Stimulated activated CD4-positive, alpha-beta T cell treated with anti-CD3 and anti-CD28 coated beads, TNF-alpha, amount 100 ng/mL, for 48 hours (primary cell): ENCODE results near the gene IL17RB.
A peak's percentile ranks its signal among the peaks of the same experiment; 100 is the strongest.

Source experiments
- DNase-seq, 3 donors: peaks; one replicate each; pipeline ENCODE4 v3.0.0-alpha.2; 2020; ENCODE audit warnings: low read depth in 3 of 3

IL17RB gene, protein sequence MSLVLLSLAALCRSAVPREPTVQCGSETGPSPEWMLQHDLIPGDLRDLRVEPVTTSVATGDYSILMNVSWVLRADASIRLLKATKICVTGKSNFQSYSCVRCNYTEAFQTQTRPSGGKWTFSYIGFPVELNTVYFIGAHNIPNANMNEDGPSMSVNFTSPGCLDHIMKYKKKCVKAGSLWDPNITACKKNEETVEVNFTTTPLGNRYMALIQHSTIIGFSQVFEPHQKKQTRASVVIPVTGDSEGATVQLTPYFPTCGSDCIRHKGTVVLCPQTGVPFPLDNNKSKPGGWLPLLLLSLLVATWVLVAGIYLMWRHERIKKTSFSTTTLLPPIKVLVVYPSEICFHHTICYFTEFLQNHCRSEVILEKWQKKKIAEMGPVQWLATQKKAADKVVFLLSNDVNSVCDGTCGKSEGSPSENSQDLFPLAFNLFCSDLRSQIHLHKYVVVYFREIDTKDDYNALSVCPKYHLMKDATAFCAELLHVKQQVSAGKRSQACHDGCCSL

DNA sequence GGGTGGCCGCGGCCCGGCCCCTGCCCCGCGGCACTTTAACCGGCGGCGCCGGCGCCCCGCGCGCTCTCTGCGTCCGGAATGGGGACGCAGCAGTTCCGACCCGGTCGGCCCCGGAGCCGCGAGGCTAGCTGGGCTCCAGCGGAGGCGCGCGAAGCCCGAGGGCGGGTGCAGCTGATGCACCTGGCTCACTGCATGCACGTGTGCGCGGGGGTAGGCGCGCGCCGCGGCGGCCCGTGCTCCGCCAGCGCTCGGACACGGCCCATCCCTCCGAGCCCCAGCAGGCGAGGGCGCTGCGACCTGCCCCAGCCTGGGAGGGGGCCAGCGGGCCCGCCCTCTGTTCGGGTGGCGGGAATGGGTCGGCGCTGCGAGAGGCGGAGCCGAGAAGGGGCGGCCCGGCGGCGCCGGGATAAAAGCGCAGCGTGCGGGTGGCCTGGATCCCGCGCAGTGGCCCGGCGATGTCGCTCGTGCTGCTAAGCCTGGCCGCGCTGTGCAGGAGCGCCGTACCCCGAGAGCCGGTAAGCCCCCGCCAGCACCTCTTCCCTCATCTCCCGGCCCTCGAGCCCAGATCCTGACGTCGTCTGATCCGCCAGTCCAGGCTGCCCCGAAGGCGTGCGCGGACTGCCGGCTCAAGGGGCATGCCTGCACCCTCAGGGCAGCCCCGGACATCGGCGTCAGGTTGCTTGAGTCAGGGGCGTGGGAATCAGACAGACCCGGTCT is at the start of gene IL17RB, which contains the start of gene CHDH:
TSS of gene IL17RB (plus strand) at position 435 of the 717 bp plus-strand sequence. CDS start at position 456, 21 bp downstream.
TSS of gene CHDH (minus strand) at position 286 of the 717 bp plus-strand sequence. CDS start 22,411 bp downstream, outside the sequence.
- peak in 1 of 3 donors; percentile 21 for DNase-seq

DNA sequence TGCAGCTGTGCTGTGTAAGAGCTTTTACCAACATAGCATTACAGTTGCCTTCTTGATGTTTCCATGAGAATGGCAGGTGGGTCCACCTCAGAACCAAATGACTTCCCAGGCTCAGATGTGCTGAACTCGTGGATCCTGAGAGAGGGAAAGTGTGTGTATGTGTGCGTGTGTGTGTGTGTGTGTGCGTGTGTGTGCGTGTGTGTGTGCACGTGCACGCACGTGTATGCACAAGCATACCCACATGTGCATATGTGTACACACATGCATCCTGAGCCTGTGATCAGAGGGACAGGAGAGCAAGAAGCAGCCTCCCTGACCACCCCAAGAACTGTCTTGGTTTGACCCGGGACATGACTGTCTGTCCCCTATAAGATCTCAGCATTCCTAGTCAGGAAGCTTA is 48.2 kb upstream of the IL17RB start:
- DNase-seq: no peak

DNA sequence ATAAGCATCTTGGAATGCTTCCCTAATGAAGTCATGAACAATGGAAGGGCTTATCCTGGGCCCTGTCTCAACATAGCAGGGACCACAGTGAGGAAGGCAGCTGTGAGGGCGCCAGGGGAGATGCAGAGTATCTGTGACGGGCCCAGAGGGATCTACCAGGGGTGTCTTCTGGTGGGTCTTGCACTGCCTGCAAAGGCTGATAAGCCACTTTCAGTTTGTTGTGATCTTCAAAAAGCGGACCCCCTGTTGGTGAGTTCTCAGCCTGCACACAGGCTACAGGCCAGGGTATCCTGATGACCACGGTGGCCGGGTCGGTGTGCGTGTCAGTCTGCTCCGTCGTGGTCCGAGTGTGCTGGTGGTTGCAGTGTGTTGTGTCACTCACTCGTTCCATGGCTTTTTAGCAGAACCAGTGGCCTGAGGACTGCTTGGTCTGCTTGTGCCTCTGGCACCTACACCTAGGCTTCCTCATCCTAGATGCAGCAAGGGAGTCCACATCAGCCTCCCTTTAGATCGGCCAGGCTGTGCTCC is 47.0 kb upstream of the IL17RB start:
- no peak for DNase-seq

DNA sequence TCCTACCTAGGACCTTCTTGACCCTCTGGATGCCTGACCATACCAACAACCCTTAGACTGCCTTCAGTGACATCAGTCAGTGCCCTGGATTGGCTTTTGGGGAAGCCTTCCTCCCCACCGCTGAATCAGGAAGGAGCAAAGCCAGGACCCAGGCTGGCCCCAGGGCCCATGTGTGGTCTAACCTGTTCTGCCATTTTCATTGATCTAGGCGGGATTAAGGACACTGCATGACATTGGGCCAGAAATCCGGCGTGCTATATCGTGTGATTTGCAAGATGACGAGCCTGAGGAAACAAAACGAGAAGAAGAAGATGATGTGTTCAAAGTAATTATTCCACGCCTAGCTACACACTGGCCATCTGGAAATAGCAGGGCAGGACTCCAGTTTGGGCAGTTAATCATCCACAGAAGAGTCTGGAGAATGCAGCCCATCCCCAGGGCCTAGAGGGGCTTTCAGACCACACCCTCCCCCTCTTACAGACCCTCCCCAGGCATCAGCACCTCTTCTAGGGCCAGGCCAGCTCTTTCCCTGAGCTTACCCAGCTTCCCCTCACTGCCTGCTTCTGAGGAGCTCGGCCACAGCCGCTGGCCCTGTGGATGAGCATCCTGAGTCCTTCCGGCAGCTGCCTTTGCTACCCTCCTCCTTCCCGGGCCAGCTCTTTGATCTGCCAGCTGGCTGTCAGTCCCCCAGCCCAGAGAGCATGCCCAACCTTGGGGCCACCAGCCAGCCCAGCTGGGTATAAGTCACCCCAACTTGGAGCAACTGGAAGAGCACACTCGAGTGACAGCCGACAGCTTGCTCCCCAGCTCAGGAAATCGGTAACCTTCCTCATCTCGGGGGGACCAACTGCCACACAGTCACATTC is 46.1 kb upstream of the IL17RB start:
- DNase-seq: no peak

DNA sequence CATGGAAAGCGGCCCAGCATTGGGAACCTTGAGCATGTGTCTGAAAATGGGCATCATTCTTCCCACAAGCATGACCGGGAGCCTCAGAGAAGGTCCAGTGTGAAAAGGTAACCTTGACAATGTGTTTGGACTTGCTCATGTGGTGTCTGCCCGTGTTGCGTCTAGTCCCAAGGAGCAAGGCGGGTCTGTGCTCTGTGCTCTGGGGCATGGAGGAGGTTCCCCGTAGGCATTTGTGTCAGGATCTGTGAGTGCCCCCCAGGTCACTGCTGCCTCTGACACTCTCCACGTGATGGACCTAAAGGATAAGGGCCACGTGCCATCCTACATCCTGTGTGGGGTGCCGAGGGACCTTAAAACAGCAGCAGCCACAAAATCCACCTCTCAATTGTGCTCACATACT is 45.0 kb upstream of the IL17RB start:
- DNase-seq: no peak

DNA sequence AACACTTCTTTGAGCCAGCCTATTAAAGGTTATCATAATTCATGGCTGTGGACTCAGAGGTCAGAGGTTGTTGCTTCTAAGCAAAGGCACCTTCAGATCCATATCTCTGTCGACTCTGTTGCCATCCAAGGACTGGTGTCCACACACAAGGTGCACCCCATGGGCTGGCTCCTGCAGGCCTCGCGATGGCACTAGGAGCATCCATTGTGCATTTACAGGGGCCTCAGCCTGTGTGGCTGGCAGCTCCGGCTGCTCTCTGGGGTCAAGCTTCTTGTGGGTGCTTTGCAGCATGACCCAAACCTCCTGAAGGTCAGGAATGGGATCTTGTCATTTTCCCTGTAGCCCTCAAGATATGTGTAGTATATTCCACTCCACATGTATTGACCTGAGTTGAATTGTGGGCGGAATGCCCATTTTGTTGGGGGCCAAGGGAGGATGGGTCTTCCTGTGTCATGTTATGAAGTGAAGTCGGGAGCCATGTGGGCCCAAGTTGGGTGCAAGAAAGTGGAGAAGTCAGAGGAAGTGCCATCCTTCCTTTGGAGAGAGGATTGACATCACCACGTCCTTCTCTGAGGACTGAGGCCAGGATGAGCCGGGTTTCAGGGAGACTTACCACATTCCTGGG is 44.0 kb upstream of the IL17RB start:
- DNase-seq: no peak

DNA sequence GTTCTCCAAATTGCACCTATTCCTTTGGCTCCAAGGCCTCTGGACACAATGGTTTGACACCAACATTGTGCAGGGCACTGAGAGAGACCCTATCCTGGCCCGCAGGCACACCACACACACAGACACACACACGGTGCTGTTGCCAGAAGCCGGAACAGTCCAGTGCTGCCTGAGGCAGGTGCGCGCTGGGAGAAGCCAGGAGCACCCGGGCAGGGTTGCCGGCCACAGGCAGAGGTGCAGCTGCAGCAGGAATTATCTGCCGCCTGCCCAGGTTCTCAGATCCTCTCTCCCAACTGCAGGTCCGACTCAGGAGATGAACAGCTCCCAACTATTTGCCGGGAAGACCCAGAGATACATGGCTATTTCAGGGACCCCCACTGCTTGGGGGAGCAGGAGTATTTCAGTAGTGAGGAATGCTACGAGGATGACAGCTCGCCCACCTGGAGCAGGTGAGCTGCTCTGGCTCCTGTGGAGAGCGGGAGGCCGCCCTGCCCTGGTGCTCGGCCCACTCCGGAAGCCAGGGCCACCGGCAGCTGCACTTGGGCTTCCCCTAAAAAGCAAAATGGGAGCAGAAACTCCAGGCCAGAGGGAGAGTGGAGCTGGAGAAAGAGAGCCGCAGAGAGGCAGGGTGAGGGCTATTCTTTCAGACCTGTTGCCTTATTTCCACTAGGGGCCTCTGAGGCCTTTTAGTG is 43.1 kb upstream of the IL17RB start:
- DNase-seq: no peak

DNA sequence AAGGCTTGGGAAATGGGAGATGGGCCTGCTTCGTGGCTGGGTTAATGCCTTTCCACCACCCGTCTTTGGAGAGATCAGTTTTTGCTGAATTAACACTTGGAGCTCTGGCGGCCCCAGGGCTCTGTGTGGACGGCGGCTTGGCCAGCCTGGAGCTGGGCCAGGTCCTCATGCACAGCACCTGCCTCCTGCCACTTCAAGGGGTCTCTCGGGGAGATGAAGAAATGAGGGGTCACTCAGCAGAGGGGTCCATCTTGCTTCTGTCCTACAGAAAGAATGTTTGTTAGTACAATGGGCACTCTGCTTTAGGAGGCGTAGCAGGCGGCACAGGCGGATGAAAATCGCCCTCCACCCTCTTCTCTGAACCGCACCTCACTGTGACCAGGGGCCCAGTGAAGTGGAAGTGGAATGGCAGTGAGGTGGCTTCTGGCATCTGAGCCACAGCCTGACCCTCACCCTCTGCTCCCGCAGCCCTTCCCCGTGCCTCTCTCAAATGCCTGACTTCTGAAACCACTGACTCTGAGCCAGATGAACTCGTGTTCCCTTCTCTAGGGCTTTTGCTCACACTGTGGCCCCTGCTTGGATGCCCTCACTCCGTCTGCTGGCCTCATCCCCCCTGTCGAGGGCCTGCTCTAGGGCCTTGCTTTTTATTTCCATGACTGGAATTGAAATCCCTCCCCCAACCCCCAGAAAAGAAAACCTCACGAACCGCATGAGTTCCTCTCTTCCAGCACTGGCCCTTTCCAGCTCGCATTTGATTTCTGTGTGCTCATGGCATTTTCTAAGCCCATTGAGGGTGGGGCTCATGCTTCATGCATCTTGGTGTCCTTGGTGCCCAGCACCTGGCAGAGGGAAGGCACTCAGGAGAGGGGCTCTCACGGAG is 42.3 kb upstream of the IL17RB start:
- no peak for DNase-seq

DNA sequence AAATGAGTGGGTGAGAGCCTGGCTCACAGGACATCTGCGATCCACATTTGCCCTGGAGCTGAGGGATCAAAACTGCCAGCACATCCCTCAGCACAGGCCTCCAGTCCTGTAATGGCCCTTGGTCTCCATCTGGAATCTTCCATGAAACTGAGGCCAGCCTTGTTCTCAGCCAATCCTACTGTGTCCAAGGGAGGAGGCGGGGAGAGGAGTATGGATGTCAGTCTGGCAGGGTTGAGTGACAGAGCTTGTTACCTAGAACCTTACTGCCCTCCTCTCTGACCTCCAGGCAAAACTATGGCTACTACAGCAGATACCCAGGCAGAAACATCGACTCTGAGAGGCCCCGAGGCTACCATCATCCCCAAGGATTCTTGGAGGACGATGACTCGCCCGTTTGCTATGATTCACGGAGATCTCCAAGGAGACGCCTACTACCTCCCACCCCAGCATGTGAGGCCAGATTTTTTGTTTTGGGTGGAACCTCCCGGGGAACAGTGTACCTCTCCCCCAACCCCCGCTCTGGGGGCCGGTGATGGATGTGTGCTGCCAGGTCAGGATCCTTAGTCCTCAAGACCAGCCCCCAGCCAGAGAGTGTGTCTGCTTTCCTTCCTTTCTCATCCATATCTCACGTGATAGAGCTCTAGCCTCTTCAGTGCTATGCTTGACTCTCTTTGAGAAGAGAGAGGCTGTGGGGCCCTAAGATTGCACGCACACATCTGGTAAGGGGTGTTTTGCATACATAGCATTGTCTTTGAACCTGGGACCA is 41.5 kb upstream of the IL17RB start:
- no peak for DNase-seq

DNA sequence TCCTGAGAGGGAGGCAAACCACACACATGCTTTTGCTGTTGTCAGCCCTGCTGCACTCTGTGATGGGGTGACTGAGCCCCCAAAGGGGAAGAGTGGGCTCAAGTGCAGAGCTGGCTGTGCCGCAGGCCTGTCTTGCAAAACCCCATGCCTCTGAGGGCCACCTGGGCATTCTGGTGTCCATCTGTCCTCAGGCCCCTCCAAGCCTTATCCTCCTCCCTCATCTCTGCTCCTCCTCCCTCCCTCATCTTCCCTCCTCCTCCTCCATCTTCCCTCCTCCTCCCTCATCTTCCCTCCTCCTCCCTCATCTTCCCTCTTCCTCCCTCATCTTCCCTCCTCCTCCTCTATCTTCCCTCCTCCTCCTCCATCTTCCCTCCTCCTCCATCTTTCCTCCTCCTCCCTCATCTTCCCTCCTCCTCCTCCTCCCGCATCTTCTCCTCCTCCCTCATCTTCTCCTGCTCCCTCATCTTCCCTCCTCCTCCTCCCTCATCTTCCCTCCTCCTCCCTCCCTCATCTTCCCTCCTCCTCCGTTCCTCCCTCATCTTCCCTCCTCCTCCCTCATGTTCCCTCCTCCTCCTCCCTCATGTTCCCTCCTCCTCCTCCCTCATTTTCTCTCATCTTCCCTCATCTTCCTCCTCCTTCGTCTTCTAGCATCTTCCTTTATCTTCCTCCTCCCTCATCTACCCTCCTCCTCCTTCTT is 40.8 kb upstream of the IL17RB start:
- no peak for DNase-seq

DNA sequence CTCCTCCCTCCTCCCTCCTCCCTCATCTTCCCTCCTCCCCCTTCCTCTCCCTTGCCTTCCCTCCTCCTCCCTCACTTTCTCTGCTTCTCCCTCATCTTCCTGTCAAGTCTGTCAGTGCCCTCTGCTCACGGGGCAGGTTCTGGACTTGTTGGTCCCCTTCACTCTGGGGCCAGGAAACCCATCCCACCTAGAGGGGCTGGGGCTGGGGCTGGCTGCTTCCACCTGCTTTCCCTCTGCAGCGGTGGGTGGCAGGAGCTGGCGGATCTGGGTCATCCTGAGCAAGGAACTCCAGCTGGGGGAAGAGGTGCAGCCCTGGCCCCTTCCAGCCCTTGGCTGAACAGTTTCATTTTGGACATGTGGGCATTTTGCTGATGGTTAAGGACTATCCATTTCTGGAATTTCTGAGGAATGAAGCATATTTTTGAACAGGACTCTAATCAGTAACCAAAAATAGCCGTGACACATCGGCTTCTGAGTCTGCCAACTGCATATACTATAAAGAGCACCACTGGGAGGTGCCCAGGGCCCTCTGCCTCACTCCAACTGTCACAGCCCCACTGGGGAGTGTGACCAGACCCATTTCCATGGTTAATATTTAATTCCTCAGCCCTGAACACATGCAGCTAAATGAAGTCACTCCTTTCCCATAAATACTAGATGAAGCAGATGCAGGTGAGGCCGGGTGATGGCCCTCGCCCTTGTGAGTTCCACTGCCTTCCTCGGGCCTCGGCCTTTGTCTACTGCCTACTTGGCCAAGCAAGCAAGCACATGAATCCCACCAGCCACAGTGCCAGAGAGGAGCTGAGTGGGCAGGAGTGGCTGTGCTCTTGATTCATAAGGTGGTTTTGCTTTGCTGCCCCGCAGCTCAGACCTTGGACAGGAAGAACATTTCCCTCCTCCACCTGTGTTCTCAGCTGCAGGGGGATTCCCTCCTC is 39.9 kb upstream of the IL17RB start:
- no peak for DNase-seq

DNA sequence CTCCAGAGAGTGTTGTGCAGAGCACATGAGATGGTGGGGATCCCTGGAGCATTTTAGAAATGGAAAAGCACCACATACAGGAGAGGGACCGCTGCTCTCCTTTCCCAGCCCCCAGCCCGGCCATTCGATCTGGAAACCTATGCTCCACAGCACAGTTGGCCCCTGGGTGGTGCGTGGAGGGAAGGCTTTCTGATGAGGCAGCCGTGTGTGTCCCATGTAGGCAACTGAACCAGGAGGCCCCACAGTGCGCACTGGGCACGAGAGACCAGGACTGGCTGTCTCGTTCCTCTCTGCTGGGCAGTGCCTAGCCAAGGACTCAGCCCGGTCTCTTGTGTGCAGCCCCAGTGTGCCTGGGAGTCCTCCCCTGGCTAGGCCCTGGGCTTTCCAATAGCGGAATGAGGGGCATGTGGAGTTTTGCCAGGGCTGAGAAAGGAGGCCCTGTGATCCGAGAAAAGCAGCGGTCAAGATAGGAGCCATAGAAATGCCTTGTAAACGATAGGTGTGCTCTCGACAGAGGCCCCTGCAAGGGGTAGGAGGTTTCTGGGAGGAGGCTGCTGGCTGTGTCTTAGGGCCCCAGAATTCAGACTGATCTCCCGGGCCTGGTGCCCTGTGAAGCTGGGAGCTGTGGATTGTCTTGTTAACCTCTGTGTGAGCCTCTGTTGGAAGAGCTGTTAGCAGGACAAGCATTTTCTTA is 39.1 kb upstream of the IL17RB start:
- no peak for DNase-seq

DNA sequence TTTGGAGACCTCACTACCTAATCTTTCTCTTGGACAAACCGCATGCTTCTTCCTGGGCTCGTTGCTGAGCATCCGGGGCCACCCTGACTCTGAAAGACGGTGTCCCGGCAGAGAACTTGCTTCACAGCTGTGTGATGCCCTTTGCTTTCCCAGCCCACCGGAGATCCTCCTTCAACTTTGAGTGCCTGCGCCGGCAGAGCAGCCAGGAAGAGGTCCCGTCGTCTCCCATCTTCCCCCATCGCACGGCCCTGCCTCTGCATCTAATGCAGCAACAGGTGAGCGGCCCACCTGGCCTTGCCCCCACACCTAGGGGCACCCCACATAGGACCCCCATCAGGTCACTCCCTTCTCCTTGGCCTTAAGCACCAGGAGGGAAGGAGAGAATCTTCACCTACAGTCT is 37.9 kb upstream of the IL17RB start:
- DNase-seq: no peak

DNA sequence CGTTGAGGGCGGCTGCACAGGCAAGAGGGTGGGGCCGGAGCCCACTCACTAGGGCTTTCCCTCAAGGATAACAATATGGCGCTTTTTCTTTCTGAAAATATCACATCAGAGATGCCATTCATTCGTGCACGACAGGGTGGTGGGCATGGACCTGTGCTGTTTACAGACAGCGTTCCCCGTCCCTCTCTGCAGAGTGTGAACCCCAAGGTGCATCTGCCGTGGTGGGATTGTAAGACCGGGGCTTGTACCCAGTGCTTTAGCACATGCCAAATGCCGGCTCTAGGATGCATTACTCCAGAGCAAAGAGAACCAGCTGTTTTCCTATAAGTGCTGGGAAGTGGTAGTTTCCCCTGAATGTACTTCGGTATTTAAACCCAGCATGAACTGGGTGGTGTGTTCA is 37.1 kb upstream of the IL17RB start:
- DNase-seq: no peak

DNA sequence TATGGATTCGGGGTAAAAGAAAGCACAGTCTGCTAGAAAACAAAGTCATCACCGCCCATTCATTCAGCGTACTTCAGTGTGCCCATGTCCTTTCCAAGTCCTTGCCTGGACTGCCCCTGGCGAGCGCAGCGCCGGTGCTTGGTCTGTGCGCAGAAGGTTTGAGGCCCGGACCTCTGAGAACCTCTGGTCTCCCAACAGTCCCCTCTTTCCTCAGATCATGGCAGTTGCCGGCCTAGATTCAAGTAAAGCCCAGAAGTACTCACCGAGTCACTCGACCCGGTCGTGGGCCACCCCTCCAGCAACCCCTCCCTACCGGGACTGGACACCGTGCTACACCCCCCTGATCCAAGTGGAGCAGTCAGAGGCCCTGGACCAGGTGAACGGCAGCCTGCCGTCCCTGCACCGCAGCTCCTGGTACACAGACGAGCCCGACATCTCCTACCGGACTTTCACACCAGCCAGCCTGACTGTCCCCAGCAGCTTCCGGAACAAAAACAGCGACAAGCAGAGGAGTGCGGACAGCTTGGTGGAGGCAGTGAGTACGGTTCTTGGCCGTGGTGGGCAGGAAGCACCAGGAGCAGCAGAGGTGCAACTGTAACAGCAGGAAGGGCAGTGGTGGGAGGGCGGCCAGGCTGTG is 36.5 kb upstream of the IL17RB start:
- DNase-seq: no peak
